GM21717 (cell line): Measurements from ENCODE around the gene SLC12A7.
"Not testable (repeated sequence)": the region's sequence is repeated elsewhere in the genome, so short reads cannot be mapped to it uniquely, and the experiment has no call there.

Source experiments
- ATAC-seq: cut with Tn5 transposase; IDR thresholded peaks from one replicate; pipeline ENCODE4 v1.9.1; 2021; ENCODE audit warnings: mild to moderate bottlenecking, moderate library complexity; ENCODE audit not compliant: unreplicated experiment

Gene SLC12A7

DNA sequence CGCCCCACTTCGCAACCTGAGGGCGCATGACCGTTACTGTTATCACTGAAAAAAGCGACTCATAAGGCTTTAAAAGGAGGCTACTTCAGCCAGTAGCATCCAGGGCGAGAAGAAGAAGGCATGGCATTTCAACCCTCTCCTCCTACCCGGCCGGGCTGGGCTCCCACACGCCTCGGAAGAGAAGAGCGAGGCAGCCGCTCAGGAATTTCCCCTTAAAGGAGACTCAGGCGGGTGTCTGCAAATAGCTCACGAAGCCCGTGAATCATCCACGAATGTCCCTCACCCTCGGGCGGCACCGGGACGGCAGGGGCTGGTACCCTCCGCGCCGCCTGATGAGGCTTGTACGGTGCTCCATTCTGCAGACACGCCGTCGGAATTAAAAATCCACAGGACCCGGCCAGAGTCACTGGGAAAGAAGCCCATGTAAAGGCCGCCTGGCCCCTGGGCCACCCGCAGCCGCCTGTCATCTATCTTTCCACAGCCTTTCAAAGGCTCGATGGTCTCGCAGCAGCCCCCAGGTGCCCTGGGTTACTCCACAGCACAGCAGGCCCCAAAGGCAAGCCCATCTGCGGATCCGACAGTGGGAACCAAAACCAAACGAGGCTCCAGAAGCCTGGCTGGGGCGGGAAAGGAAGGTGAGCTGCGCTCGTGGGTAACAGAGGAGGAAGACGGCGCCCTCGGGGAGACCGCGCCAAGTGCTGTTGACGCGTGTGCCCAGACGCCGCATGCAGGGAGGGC lies 11.8 kb downstream of the SLC12A7 start:
- no peak for ATAC-seq

DNA sequence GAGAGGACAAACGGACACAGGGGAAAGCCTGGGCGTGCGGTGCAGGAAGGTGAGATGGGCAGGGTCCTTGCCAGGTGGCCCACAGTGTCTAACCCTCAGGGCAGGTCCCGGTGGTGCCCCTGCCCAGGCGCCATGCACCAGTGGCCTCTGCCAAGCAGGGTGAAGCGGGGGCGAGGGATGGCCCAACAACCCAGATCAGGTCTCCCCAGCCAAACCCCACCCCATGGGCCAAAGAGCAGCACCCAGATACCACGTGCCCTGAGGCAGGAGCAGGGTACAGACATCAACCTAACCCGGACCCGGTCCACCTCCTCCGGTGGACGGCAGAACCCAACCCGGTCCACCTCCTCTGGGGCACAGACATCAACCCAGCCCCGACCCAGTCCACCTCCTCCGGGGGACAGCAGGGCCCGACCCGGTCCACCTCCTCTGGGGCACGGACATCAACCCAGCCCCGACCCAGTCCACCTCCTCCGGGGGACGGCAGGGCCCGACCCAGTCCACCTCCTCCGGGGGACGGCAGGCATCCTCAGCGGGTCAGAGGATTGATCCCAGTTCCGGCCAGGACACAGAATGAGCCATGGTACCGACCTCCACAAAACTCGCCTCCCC lies 12.8 kb downstream of the SLC12A7 start:
- no peak for ATAC-seq

- not testable (repeated sequence) for ATAC-seq
These were observed 13.9 kb downstream of the SLC12A7 start for GRCh38 chr5:1097988-1098385.

- no peak for ATAC-seq
These were observed 14.4 kb downstream of the SLC12A7 start for GRCh38 chr5:1097381-1097987.

- ATAC-seq, result no peak
These were observed 15.0 kb downstream of the SLC12A7 start for GRCh38 chr5:1096838-1097237.

DNA sequence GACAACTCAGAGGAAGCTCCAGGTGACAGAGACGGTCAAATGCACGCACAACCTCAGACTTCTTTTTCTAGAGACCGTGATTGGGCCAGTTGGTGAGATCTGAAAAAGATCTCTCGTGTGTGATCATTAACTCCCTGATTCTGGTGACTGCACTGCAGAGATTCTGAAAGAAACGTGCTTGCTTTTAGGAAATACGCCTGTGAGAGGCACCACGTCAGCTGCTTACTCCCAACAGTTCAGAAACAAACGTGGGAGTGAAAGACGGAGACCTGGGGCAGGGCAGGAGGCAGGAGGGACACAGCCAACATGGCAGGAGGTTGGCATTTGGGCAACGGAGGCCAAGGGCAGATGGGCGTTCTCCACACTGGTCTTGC lies 15.9 kb downstream of the SLC12A7 start:
- ATAC-seq, result no peak

- ATAC-seq, result no peak
These were observed 16.4 kb downstream of the SLC12A7 start for GRCh38 chr5:1095302-1095989.

GRCh38 chr5:1094670-1095190 lies 17.1 kb downstream of the SLC12A7 start:
- ATAC-seq, result no peak

DNA sequence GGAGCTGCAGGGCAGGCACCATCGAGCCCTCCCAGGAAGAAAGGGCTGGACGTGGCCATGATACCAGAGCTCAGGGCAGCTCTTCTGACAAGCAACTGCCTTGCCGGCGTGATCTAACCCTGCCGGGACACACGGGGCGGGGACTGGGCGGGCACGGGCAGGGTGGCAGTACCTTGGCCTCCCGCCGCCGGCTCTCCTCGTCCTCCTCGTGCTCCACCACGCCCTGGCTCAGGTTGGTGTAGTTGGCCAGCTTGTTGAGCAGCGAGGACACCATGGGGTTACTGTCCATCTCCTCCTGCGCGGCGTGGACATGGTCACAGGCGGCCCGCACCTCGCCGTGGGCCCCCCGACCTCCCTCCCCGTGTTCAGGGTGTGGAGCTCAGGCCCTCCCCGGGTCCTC lies 18.5 kb downstream of the SLC12A7 start:
- ATAC-seq, result no peak

DNA sequence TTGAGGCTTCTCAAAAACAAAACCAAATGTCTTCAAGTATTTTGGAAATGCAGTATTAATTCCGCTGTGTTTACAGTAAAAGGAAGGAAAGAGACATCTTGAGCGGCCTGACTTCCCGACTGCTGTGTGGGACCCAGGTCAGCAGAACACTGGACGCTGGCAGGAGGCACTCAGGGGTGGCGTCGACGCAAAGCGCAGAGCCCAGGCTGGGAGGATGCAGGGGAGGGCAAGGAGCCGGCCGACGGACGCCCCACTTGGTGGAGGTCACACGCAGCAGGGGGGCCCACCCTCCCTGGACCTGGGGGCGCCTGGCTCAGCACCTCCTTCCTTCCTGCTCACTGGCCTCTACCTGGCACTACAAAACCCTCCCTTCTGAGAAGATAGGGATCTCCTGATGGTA lies 19.7 kb downstream of the SLC12A7 start:
- ATAC-seq, result no peak

DNA sequence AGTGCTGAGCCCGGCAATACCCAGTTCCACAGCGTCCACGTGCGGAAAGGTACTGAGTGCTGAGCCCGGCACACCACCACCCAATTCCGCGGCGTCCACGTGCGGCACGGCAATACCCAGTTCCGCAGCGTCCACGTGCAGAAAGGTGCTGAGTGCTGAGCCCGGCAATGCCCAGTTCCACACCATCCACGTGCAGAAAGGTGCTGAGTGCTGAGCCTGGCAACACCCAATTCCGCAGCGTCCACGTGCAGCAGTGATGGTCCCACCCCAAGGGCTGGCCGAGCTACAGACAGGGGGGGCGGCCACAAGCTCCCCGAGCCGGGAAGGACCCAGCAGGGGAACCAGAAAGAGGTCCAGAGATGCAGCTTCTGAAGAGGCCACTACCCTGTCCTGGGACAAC lies 20.2 kb downstream of the SLC12A7 start:
- no peak for ATAC-seq

DNA sequence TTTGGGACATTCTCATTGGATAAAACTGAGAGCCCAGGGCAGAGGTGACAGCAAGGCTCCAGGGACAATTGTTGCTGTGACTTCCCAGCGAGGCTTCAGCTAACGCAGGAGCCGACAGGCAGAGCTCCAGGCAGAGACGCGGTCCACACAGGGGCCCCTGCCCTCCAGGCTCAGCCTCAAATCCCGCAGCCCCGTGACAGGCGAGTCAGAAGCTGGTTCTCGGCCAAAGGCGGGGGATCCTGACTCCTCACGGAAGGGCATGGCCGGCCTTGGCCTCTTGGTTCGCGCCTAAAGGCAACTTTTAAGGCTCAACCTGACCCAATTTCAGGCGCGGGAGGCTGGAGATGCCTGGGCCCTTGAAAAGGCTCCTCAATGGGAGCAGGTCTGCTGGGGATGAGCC lies 21.3 kb downstream of the SLC12A7 start:
- no peak for ATAC-seq

- no peak for ATAC-seq
These were observed 22.2 kb downstream of the SLC12A7 start for GRCh38 chr5:1089621-1090040.

GRCh38 chr5:1089146-1089545 lies 22.7 kb downstream of the SLC12A7 start:
- no peak for ATAC-seq

DNA sequence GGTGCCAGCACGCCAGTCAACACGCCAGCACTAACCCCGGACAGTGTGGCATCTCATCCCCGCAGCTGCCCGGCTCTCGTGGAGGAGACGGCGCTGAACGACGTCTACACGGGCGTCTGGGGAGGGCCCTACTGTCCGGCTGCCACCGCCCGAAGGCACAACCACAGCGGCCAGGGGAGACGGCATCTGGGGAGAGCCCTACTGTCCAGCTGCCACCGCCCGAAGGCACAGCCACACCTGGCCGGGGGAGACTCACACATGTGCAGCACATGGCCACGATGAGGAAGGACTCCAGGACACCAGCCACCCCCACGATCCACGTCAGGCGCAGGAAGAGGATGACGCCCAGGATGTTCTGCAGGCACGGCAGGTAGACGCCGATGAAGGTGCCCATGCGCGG lies 23.1 kb downstream of the SLC12A7 start:
- no peak for ATAC-seq

- ATAC-seq, result no peak
These were observed 23.8 kb downstream of the SLC12A7 start for GRCh38 chr5:1088031-1088430.

GRCh38 chr5:1087428-1087827 lies 24.4 kb downstream of the SLC12A7 start:
- ATAC-seq, result no peak

DNA sequence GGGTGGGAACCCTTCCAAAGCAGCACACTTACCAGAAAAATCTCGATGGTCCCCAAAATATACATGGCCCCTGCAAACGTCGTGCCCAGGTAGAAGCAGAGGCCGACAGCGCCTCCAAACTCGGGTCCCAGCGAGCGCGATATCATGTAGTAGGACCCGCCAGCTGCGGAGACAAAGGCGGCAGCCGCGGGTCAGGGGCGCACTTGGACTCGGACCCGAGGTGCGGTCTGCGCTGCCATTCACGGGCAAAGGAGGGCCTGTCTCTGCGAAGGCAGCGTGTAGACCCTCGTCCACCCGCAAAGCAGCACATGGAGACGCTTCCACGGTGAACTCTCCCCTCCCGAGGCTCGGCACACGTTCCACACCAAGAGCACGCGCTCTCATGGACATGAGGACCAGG lies 25.0 kb downstream of the SLC12A7 start:
- no peak for ATAC-seq

- ATAC-seq, result no peak
These were observed 25.7 kb downstream of the SLC12A7 start for GRCh38 chr5:1086137-1086536.

- ATAC-seq, result no peak
These were observed 26.5 kb downstream of the SLC12A7 start for GRCh38 chr5:1085391-1085790.

DNA sequence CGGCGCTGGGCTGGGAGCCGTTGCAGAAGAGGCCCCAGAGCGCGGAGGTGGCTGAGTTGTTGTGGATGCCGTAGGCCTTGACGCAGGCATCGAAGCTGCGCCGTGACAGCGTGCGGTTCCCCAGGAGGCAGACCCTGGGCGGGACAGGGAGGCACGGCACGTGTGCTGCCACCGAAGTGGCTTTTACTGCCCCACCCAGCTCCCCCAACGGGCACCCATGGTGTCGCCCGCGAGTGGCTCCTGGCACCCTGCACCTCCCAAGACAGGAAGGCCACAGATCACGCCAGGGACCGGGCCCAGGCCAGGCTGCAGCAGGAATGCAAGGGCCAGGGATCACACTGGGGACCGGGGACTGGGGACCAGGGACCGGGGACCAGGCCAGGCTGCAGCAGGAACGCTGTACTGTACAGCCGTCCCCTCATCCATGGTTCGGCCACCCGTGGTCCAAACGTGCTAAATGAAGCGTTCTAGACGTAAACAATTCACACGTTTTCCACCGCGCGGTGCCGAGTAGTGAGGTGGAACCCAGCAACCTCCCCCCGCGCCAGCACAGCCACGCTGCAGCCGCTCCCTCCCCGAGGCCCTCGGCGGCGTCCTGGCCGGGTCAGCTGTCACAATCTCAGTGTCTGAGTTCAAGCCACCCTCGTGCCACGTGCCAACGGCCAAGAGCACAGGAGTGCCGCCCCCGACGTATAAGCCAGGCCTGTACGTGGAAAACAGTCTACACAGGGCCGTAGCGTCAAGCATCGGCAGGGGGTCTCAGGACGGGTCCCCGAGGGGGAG lies 27.8 kb downstream of the SLC12A7 start:
- ATAC-seq, result no peak
